Astrocyte (in vitro differentiated cells and primary cell): ENCODE data around the gene TFPI2. TPM values are rescaled to one million over a fixed set of nuclear protein-coding genes. Genes with fewer than 3 reads are reported as not detected.

Experiments used
- DNase-seq: peaks from one replicate; pipeline ENCODE4 v3.0.0-alpha.2; 2010; ENCODE audit warnings: low read depth
- FAIRE-seq: peaks from 2 replicates; lab custom pipeline; 2011; peaks lifted over from hg19 to GRCh38; lab: Jason Lieb, UNC
- H2AFZ ChIP-seq: 2 replicates; pipeline ENCODE4 v1.6.0; 2012; ENCODE audit warnings: low read depth, low read length, inconsistent platforms
- H3K27ac ChIP-seq: 2 replicates; pipeline ENCODE4 v1.5.1; 2011; ENCODE audit warnings: low read depth, low read length, inconsistent platforms
- H3K27me3 ChIP-seq: 2 replicates; pipeline ENCODE4 v1.6.0; 2011; ENCODE audit warnings: low read length, inconsistent platforms; ENCODE audit not compliant: insufficient read depth
- H3K36me3 ChIP-seq: 2 replicates; pipeline ENCODE4 v1.5.1; 2011; ENCODE audit warnings: low read length, inconsistent platforms; ENCODE audit not compliant: insufficient read depth
- H3K4me1 ChIP-seq: 2 replicates; pipeline ENCODE4 v1.5.1; 2011; ENCODE audit warnings: low read length, inconsistent platforms; ENCODE audit not compliant: insufficient read depth
- H3K4me2 ChIP-seq: 2 replicates; pipeline ENCODE4 v1.6.0; 2012; ENCODE audit warnings: low read length, inconsistent platforms
- H3K4me3 ChIP-seq: 2 replicates; pipeline ENCODE4 v1.5.1; 2011; ENCODE audit warnings: low read depth, mild to moderate bottlenecking, low read length, inconsistent platforms; ENCODE audit not compliant: insufficient read depth
- H3K79me2 ChIP-seq: 2 replicates; pipeline ENCODE4 v1.6.0; 2012; ENCODE audit warnings: mild to moderate bottlenecking, low read length, inconsistent platforms; ENCODE audit not compliant: insufficient read depth
- H3K9ac ChIP-seq: 2 replicates; pipeline ENCODE4 v1.6.0; 2012; ENCODE audit warnings: mild to moderate bottlenecking, low read length, inconsistent platforms
- H3K9me3 ChIP-seq: 2 replicates; pipeline ENCODE4 v1.5.1; 2012; ENCODE audit warnings: low read depth, mild to moderate bottlenecking, low read length, inconsistent platforms; ENCODE audit not compliant: insufficient read depth
- H4K20me1 ChIP-seq: 2 replicates; pipeline ENCODE4 v1.6.0; 2012; ENCODE audit warnings: low read length, inconsistent platforms; ENCODE audit not compliant: insufficient read depth
- H3K27ac Mint-ChIP-seq: one replicate; pipeline ENCODE4 v1.8.0; 2021; ENCODE audit warnings: mild to moderate bottlenecking, mixed read lengths; ENCODE audit not compliant: unreplicated experiment
- H3K27me3 Mint-ChIP-seq: one replicate; pipeline ENCODE4 v1.8.0; 2021; ENCODE audit warnings: low read depth, mixed read lengths; ENCODE audit not compliant: unreplicated experiment
- H3K36me3 Mint-ChIP-seq: one replicate; pipeline ENCODE4 v1.8.0; 2021; ENCODE audit warnings: low read depth, mixed read lengths; ENCODE audit not compliant: unreplicated experiment
- H3K4me1 Mint-ChIP-seq: one replicate; pipeline ENCODE4 v1.8.0; 2021; ENCODE audit warnings: low read depth, mixed read lengths; ENCODE audit not compliant: unreplicated experiment
- H3K4me3 Mint-ChIP-seq: one replicate; pipeline ENCODE4 v1.8.0; 2021; ENCODE audit warnings: mild to moderate bottlenecking, moderate library complexity, mixed read lengths; ENCODE audit not compliant: unreplicated experiment
- H3K9me3 Mint-ChIP-seq: one replicate; pipeline ENCODE4 v1.8.0; 2021; ENCODE audit warnings: mild to moderate bottlenecking, mixed read lengths; ENCODE audit not compliant: unreplicated experiment
- CTCF ChIP-seq: IDR thresholded peaks from 2 replicates; pipeline ENCODE4 v1.5.1; 2011; ENCODE audit warnings: low read depth, mild to moderate bottlenecking, inconsistent platforms, low read length, moderate library complexity; ENCODE audit not compliant: insufficient read depth
- EZH2 ChIP-seq: IDR thresholded peaks from 2 replicates; pipeline ENCODE4 v1.6.1; 2012; ENCODE audit warnings: mild to moderate bottlenecking, low read length, inconsistent platforms; ENCODE audit not compliant: insufficient read depth
- total RNA-seq: library from RNA; stranded (reverse); gene quantifications from 2 replicates; pipeline ENCODE4 v1.2.1, GENCODE V29; 2021

Gene TFPI2
- total RNA-seq, 1 donor from 2014 or later = 74.8 TPM

GRCh38 chr7:93935102-93935501, 44.5 kb upstream of the TFPI2 start:
- Histone ChIP-seq H3K4me3 (no peak overlapping the region), H3K27me3 (no peaks in the 10 kb centered on the region), H2AFZ (no peak overlapping the region), H3K79me2 (no peaks in the 10 kb centered on the region), H3K9me3 (no peaks in the 10 kb centered on the region), H3K27ac (no peak overlapping the region), H3K4me2 (no peak overlapping the region), H3K36me3 (no peaks in the 10 kb centered on the region), H3K9ac (no peak overlapping the region), H4K20me1 (no peaks in the 10 kb centered on the region), H3K4me1 (no peaks in the 10 kb centered on the region)
- Mint-ChIP-seq H3K27ac (no peak overlapping the region), H3K4me1 (peaks cover 7% of the 10 kb centered on the region), H3K36me3 (no peaks in the 10 kb centered on the region), H3K9me3 (peaks cover 3% of the 10 kb centered on the region), H3K27me3 (peaks cover 4% of the 10 kb centered on the region), H3K4me3 (no peak overlapping the region)
- FAIRE-seq = no peak
- TF ChIP-seq EZH2 = no peak
- TF ChIP-seq CTCF = no peak
- DNase-seq = no peak

- DNase-seq = peak; percentile 75
- no peaks in the 10 kb centered on the region for H3K79me2 ChIP-seq
- no peak overlapping the region for H3K9ac ChIP-seq
- Mint-ChIP-seq H3K9me3 (peaks cover 3% of the 10 kb centered on the region), H3K4me1 (peaks cover 2% of the 10 kb centered on the region), H3K4me3 (no peak overlapping the region), H3K27ac (no peak overlapping the region), H3K36me3 (no peaks in the 10 kb centered on the region), H3K27me3 (no peaks in the 10 kb centered on the region)
- no peaks in the 10 kb centered on the region for H3K4me1 ChIP-seq
- no peaks in the 10 kb centered on the region for H3K36me3 ChIP-seq
- no peak for FAIRE-seq
- H3K27ac ChIP-seq = no peak overlapping the region
- no peak overlapping the region for H3K4me3 ChIP-seq
- TF ChIP-seq EZH2 (no peak), CTCF (no peak)
- H3K9me3 ChIP-seq = no peaks in the 10 kb centered on the region
- H3K27me3 ChIP-seq = no peaks in the 10 kb centered on the region
- no peaks in the 10 kb centered on the region for H4K20me1 ChIP-seq
- H3K4me2 ChIP-seq = no peak overlapping the region
- no peak overlapping the region for H2AFZ ChIP-seq
Observed at GRCh38 chr7:93933156-93933555, 42.6 kb upstream of the TFPI2 start.

GRCh38 chr7:93931655-93932054, 41.1 kb upstream of the TFPI2 start:
- no peaks in the 10 kb centered on the region for H3K27me3 ChIP-seq
- no peaks in the 10 kb centered on the region for H3K79me2 ChIP-seq
- no peaks in the 10 kb centered on the region for H3K36me3 ChIP-seq
- no peaks in the 10 kb centered on the region for H4K20me1 ChIP-seq
- DNase-seq (no peak), FAIRE-seq (no peak)
- no peak overlapping the region for H3K9ac ChIP-seq
- no peaks in the 10 kb centered on the region for H3K9me3 ChIP-seq
- H3K27ac Mint-ChIP-seq = no peak overlapping the region
- peaks cover 2% of the 10 kb centered on the region for H3K36me3 Mint-ChIP-seq
- no peaks in the 10 kb centered on the region for H3K4me1 ChIP-seq
- H3K4me3 Mint-ChIP-seq = no peak overlapping the region
- no peak overlapping the region for H2AFZ ChIP-seq
- TF ChIP-seq CTCF (no peak), EZH2 (no peak)
- no peaks in the 10 kb centered on the region for H3K9me3 Mint-ChIP-seq
- H3K27ac ChIP-seq = no peak overlapping the region
- no peaks in the 10 kb centered on the region for H3K4me1 Mint-ChIP-seq
- H3K4me3 ChIP-seq = no peak overlapping the region
- H3K4me2 ChIP-seq = no peak overlapping the region
- H3K27me3 Mint-ChIP-seq = no peaks in the 10 kb centered on the region
